ENCODE data around the gene CCT7.

CCT7 gene

DNA sequence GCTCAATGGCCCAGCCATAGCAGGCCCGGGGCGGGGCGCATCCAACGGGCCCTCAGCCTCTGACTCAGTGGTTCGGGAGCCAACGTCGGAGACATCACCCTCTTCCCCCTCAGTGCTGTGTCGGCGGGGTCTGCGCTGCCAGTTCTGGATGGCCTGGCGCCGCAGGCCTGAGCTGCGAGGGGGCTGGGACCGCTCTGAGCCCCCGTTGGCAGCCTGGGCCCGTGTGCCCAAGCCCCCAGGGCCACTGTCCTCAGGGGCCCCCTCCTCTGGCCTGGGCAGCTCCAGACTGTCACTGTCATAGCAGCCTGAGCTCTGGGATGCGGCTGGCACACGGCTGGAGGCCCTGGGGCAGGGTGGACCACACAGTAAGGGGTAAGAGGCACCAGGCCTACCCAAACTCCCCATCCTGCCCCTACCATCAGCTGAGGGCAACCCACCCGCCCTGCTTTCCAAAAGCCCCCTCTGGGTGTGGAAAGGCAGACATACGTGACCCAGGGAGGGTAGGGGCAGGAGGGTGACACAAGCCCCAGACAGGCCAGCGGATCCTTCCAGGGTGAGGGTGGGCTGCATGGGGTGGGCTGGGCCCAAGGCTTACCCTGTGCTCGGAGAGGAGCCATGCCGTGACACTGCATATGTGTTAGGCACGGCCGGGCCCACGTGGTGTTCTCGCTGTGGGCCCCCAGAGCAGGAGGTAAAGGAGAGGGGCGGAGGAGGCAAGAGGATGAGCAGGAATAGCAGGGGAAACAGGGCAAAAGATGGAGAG, 31.4 kb downstream of the CCT7 start:
- DNase-seq (ENCODE audit: insufficient read length, low spot score) (no peak), FAIRE-seq (no peak)
- TF ChIP-seq, protein P1, sequence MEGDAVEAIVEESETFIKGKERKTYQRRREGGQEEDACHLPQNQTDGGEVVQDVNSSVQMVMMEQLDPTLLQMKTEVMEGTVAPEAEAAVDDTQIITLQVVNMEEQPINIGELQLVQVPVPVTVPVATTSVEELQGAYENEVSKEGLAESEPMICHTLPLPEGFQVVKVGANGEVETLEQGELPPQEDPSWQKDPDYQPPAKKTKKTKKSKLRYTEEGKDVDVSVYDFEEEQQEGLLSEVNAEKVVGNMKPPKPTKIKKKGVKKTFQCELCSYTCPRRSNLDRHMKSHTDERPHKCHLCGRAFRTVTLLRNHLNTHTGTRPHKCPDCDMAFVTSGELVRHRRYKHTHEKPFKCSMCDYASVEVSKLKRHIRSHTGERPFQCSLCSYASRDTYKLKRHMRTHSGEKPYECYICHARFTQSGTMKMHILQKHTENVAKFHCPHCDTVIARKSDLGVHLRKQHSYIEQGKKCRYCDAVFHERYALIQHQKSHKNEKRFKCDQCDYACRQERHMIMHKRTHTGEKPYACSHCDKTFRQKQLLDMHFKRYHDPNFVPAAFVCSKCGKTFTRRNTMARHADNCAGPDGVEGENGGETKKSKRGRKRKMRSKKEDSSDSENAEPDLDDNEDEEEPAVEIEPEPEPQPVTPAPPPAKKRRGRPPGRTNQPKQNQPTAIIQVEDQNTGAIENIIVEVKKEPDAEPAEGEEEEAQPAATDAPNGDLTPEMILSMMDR (IDR thresholded peaks at IDR 0.05; ENCODE audit: insufficient read depth, missing control alignments): no peak

DNA sequence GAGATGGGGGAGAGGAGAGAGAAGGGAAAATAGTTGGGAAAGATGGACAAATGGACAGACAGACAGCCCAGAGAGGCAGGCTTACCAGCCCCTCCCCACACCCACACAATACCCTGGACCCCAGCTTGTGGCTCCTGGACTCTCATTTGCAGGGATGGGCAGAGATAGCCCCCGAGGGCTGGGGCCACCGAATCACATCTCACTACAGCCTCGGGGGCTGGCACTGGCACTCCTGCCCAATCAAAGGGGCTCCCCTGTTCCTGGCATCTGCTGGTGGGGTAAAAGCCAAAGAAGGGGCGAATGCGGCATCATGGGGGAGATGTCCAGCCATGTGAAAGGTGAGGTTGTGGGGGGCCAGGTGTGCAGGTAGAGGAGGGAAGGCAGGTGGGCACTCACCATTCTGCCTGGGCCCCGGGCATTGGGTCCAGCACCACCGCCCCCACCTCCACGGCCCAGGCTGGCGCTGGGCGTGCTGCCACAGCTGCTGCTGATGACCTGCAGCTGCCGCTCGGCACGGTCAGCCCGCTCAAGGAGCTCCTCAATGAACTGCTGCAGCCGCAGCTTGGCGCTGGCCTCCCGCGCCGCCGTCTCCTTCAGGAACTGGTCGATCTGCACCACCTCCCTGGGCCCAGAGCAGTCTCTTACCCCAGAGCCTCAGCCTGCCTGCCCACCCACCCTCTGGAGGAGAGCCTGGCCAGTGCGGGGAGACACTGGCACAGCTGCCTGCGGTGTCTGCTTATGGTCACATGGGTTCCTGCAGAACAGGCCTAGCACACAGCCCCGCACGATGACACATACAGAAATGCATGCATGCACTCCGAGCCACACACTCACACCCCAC, 32.2 kb downstream of the CCT7 start:
- no peak for FAIRE-seq
- TF ChIP-seq, protein P1 (IDR thresholded peaks at IDR 0.05; ENCODE audit: insufficient read depth, missing control alignments): no peak
- no peak for DNase-seq (ENCODE audit: insufficient read length, low spot score)

DNA sequence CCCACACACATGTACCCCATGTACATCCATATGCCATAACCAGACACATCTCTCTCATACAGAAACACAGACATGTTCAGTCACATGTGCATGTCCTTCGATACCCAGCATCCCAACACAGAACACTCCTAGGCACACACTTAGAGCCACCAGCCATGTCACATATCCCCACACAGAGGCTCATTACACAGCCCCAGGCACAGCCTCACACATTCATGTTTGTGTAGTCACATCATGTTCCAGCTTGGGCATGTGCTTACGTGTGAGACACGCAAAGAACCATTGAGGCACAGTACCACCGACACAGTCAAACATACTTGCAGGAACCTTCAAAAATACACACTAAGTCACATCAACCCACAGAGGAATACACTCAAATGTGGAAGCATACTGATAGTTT, 32.9 kb downstream of the CCT7 start:
- FAIRE-seq (no peak), DNase-seq (ENCODE audit: insufficient read length, low spot score) (no peak)
- TF ChIP-seq, protein P1 (IDR thresholded peaks at IDR 0.05; ENCODE audit: insufficient read depth, missing control alignments): no peak

DNA sequence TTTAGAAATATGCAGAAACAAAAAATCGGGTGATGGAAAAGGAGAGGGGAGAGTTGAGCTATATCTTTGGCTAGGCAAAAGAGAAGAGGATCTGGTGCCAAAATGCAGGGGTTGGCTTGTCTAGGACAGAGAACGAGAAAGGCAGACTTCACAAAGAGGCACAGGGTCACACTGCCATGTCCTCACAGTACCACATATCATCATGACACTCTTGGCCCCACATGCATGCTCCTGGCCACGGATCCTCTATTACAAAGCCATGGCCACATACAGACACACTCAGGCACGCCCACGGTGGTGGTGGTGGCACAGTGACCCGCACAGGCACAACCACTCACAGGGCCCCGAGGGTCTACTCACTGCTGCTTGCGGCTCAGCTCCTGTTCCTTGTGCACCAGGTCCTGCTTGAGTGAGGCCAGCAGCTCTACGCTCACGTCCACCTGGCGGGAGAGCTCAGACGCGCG, 34.3 kb downstream of the CCT7 start:
- TF ChIP-seq, protein P1 (IDR thresholded peaks at IDR 0.05; ENCODE audit: insufficient read depth, missing control alignments): no peak
- FAIRE-seq: no peak

DNA sequence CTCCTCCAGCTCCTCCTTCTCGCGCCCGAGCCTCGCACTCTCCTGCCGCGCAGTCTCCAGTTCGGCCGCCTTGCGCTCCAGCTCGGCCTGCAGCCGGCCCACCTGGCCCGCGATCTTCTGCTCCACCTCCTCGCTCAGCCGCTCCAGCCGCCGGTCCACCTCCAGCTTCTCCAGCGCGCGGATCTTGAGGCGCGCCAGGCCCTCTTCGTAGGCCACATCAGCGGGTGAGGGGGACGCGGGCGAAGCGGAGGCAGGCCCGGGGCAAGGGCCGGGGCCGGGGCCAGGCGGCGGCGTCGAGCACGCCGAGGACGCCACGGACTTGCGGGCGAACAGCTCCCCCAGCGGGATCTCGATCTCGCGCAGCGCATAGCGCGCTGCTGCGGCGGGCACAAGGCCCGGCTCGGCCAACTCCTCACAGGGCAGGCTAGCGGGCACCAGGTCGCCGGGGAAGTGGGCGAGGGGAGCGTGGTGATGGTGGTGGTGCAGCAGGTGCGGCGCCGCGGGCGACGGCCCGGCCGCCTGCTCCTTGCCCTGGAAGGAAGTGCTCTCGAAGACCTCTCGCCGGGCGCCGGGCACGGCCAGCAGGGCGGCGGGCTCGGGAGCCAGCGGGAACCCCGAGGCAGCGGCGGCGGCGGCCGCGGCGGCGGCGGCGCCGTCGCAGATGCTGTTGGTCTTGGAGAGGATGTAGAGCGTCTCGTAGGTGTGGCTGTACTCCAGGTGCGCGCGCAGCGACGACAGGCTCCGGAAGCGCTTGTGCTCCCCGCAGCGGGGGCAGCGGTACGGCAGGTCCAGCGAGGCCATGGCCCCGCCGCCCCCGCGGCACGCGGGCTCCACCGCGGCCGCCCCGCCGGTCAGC, 35.0 kb downstream of the CCT7 start:
- DNase-seq (ENCODE audit: insufficient read length, low spot score) (no peak), FAIRE-seq (no peak)
- TF ChIP-seq, protein P1 (IDR thresholded peaks at IDR 0.05; ENCODE audit: insufficient read depth, missing control alignments): no peak

More for the DNA sequence above, 34.3 kb downstream of the CCT7 start:
- no peak for DNase-seq (ENCODE audit: insufficient read length, low spot score)

DNA sequence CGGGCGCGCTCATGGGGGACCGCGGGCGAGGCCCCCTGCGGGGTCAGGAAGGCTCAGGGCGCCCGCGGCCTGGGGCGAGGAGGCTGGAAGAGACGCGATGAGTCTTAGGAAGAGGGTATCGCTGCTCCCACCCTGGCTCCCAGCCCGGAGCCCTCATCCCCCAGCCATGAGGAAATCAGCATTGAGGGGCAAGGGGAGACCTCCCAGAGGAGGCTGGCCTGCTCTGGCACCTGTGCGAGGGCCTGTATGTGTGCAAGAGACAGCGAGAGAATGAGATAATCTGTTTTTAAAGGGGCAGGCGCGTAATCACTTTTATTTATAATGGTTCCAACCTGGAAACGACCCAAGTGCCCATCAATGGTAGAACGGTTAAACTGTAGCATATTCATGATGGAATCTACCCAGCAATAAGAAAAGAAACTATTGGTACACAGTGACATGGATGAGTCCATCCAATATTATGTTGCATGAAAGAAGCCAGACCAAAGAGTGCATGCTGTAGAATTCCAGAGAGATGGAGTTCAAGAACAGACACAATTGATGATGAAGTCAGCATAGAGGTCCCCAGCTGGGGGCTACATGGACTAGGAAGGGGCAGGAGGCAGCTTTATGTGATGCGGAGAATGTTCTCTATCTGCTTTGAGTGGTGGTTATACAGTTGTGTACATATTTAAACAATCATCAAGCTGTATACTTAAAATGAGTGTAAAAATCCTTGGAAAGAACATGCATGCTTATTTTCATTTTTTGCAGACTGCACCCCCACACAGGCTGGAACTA, 35.8 kb downstream of the CCT7 start:
- TF ChIP-seq, protein P1 (IDR thresholded peaks at IDR 0.05; ENCODE audit: insufficient read depth, missing control alignments): no peak
- no peak for DNase-seq (ENCODE audit: insufficient read length, low spot score)
- no peak for FAIRE-seq

All from D721Med (cell line).